Measurements from ENCODE around the gene DUSP8.

Gene DUSP8

GRCh38 chr11:1570896-1571759 is 943 bp downstream of the DUSP8 start:
- Histone ChIP-seq H3K27ac (replicated peaks) (no peak overlapping the region), H3K4me3 (replicated peaks; ENCODE audit: insufficient read depth, low read length) (no peak overlapping the region), H3K27me3 (ENCODE audit: insufficient read depth, poor library complexity, severe bottlenecking) (peaks cover 50% of the 10 kb centered on the region)
- DNase-seq (ENCODE audit: low read depth in 1 of 2, low spot score in 1 of 2), result no peak
- TF ChIP-seq GABPA (IDR thresholded peaks at IDR 0.05; ENCODE audit: low read depth), result no peak
- TF ChIP-seq SPI1 (IDR thresholded peaks at IDR 0.05; ENCODE audit: borderline replicate concordance, low read depth), result no peak
- no peak for TF ChIP-seq POLR2AphosphoS5 (IDR thresholded peaks at IDR 0.05; ENCODE audit: low read depth)
- TF ChIP-seq CTCF (IDR thresholded peaks at IDR 0.05; ENCODE audit: insufficient read depth, low read length), result no peak
- no peak for TF ChIP-seq REST (IDR thresholded peaks at IDR 0.05; ENCODE audit: insufficient replicate concordance, low read depth)

DNA sequence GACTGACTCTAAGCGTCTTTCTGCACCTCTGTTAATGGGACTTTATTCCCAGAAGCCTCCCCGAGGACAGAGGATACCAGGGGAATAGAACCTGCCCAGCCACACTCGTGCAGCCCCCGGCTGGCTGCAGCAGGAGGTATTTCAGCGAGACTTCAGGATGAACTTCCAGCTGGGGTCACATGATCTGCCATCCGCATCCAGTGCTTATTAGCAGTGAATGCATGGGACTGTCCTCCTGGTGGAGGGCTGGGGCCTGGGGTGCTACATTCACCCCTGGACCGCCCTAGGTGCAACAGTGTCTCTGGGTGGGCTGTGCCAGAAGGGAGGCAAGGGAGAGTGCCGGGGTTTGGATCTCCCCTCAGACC is 1.6 kb downstream of the DUSP8 start:
- DNase-seq (ENCODE audit: low read depth in 1 of 2, low spot score in 1 of 2), result no peak
- Histone ChIP-seq H3K4me3 (replicated peaks; ENCODE audit: insufficient read depth, low read length) (no peak overlapping the region), H3K27ac (replicated peaks) (no peak overlapping the region), H3K27me3 (ENCODE audit: insufficient read depth, poor library complexity, severe bottlenecking) (peaks cover 50% of the 10 kb centered on the region)
- TF ChIP-seq POLR2AphosphoS5 (IDR thresholded peaks at IDR 0.05; ENCODE audit: low read depth) (no peak), CTCF (IDR thresholded peaks at IDR 0.05; ENCODE audit: insufficient read depth, low read length) (no peak), SPI1 (IDR thresholded peaks at IDR 0.05; ENCODE audit: borderline replicate concordance, low read depth) (no peak), GABPA (IDR thresholded peaks at IDR 0.05; ENCODE audit: low read depth) (no peak), REST (IDR thresholded peaks at IDR 0.05; ENCODE audit: insufficient replicate concordance, low read depth) (no peak)

DNA sequence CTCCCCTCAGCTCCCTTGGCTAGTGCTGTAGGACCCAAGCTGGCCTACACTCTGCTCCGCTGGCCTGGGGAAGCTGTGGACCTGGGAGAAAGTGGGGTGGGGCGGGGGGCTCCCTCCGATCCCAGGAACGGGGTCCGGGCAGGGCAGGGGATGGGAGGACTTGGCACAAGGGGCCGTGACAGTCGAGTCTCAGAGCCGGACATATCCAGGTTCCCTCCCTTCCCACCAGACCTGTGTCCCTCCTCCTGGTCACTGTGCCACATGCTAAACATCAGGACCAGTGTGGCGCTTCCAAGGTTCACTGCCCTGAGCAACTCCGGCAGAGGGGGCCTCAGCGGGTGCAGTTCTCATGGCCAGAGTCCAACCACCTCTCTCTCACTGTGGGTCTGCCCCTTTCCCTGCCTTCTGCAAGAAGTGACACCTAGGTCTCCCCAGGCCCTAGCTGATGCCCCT is 2.0 kb downstream of the DUSP8 start:
- Histone ChIP-seq H3K27ac (replicated peaks) (no peak overlapping the region), H3K4me3 (replicated peaks; ENCODE audit: insufficient read depth, low read length) (no peak overlapping the region), H3K27me3 (ENCODE audit: insufficient read depth, poor library complexity, severe bottlenecking) (peaks cover 52% of the 10 kb centered on the region)
- TF ChIP-seq SPI1 (IDR thresholded peaks at IDR 0.05; ENCODE audit: borderline replicate concordance, low read depth) (no peak), REST (IDR thresholded peaks at IDR 0.05; ENCODE audit: insufficient replicate concordance, low read depth) (no peak), CTCF (IDR thresholded peaks at IDR 0.05; ENCODE audit: insufficient read depth, low read length) (no peak), POLR2AphosphoS5 (IDR thresholded peaks at IDR 0.05; ENCODE audit: low read depth) (no peak), GABPA (IDR thresholded peaks at IDR 0.05; ENCODE audit: low read depth) (no peak)
- DNase-seq (ENCODE audit: low read depth in 1 of 2, low spot score in 1 of 2), result no peak
